Upper lobe of right lung (tissue), 1 donor: ENCODE data around the gene GPX5. TPM values are rescaled to one million over a fixed set of nuclear protein-coding genes. Genes with fewer than 3 reads are reported as not detected.

Experiments
- ATAC-seq: fragments of 200-7000 bp; cut with Tn5 transposase; one replicate; pipeline ENCODE4 v1.9.1; 2020; ENCODE audit warnings: mild to moderate bottlenecking, moderate library complexity
- DNase-seq: peaks from one replicate; pipeline ENCODE4 v3.0.0-alpha.2; 2020
- H3K27ac ChIP-seq: fragments of 200-600 bp; one replicate; pipeline ENCODE4 v1.8.0; 2022
- H3K27me3 ChIP-seq: fragments of 200-600 bp; one replicate; pipeline ENCODE4 v1.8.0; 2022; ENCODE audit warnings: mild to moderate bottlenecking
- H3K36me3 ChIP-seq: fragments of 200-600 bp; one replicate; pipeline ENCODE4 v1.8.0; 2022
- H3K4me1 ChIP-seq: fragments of 200-600 bp; one replicate; pipeline ENCODE4 v1.8.0; 2022
- H3K4me3 ChIP-seq: fragments of 200-600 bp; one replicate; pipeline ENCODE4 v1.8.0; 2022; ENCODE audit warnings: mild to moderate bottlenecking
- H3K9me3 ChIP-seq: fragments of 200-600 bp; one replicate; pipeline ENCODE4 v1.8.0; 2022
- intact Hi-C: fragments of 100-400 bp; cut with DNase I; formaldehyde crosslinking; loops from one replicate; pipeline ENCODE4 v1.11.0; 2022
- total RNA-seq: library from RNA; stranded (reverse); fragmentation: NEBNext Ultra II Directional; extraction: Animal tissue kit (Norgen Biotek cat#: 25700); gene quantifications from one replicate; pipeline ENCODE4 v1.2.1, GENCODE V29; 2021
- TF ChIP-seq, protein P1 (sequence below): fragments of 200-600 bp; IDR thresholded peaks from one replicate; pipeline ENCODE4 v1.8.0; 2022; ENCODE audit warnings: antibody characterized with exemption
- donor health status: DM: no; HTN: yes; CAD: no; lungs with severe emphysema.

Gene GPX5
- total RNA-seq, 1 donor from 2014 or later, result not detected

DNA sequence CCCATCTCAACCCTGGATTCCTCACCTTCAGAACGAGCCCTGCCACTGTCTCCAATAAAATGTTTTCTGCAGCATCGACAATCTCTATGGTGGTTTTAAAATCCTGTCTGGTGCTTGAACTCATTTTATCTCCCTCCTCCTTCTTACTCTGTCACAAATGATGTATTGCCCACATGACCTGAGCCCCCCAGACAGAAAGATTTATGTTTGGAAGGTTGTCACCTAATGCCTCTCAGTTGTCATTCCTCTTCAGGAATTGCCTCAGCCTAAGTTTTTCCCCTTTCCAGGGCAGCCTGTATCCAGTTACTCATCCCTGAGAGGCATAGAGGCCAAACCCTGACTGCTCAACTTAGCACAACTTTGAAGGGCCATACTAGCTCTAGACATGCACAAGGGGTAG is 9.2 kb downstream of the GPX5 start:
- no peaks in the 10 kb centered on the region for H3K36me3 ChIP-seq
- intact Hi-C loops, result no loop called here
- H3K27ac ChIP-seq, result no peak overlapping the region
- H3K9me3 ChIP-seq, result no peaks in the 10 kb centered on the region
- no peaks in the 10 kb centered on the region for H3K4me1 ChIP-seq
- peaks cover 47% of the 10 kb centered on the region for H3K27me3 ChIP-seq
- DNase-seq (no peak), ATAC-seq (no peak)
- H3K4me3 ChIP-seq, result no peak overlapping the region
- TF ChIP-seq, protein P1, sequence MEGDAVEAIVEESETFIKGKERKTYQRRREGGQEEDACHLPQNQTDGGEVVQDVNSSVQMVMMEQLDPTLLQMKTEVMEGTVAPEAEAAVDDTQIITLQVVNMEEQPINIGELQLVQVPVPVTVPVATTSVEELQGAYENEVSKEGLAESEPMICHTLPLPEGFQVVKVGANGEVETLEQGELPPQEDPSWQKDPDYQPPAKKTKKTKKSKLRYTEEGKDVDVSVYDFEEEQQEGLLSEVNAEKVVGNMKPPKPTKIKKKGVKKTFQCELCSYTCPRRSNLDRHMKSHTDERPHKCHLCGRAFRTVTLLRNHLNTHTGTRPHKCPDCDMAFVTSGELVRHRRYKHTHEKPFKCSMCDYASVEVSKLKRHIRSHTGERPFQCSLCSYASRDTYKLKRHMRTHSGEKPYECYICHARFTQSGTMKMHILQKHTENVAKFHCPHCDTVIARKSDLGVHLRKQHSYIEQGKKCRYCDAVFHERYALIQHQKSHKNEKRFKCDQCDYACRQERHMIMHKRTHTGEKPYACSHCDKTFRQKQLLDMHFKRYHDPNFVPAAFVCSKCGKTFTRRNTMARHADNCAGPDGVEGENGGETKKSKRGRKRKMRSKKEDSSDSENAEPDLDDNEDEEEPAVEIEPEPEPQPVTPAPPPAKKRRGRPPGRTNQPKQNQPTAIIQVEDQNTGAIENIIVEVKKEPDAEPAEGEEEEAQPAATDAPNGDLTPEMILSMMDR, result no peak

DNA sequence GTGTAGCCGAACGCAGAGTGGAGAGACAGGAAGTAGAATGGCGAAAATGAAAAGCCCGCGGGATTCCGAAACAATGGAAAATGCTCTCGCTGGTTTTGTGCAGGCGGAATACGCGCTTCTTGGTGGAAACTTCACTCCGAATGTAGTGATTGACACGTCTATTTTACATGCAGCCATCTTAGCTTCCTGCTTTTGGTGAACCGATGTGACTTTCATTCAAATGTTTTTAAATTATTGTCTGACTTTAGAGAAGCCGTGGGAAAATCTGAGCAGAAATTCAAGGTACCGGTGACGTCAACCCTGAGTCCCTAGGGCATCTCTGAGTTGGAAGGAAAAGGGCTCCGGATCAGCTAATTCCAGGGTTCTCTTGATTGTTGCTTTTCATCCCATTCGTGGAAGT is 11.4 kb downstream of the GPX5 start:
- Histone ChIP-seq H3K36me3 (no peaks in the 10 kb centered on the region), H3K4me1 (no peaks in the 10 kb centered on the region), H3K4me3 (no peak overlapping the region), H3K9me3 (no peaks in the 10 kb centered on the region), H3K27ac (no peak overlapping the region), H3K27me3 (peaks cover 49% of the 10 kb centered on the region)
- TF ChIP-seq, protein P1, result no peak
- no peak for DNase-seq
- intact Hi-C loops, result no loop called here
- no peak for ATAC-seq

GRCh38 chr6:28537509-28538140 is 11.9 kb downstream of the GPX5 start:
- no peak for DNase-seq
- H3K4me1 ChIP-seq, result no peaks in the 10 kb centered on the region
- TF ChIP-seq, protein P1, result no peak
- no peaks in the 10 kb centered on the region for H3K9me3 ChIP-seq
- peaks cover 49% of the 10 kb centered on the region for H3K27me3 ChIP-seq
- H3K36me3 ChIP-seq, result no peaks in the 10 kb centered on the region
- no peak overlapping the region for H3K27ac ChIP-seq
- ATAC-seq, result no peak
- no peak overlapping the region for H3K4me3 ChIP-seq
- intact Hi-C loops, result no loop called here

GRCh38 chr6:28541996-28542395 is 16.3 kb downstream of the GPX5 start:
- Histone ChIP-seq H3K36me3 (no peaks in the 10 kb centered on the region), H3K9me3 (no peaks in the 10 kb centered on the region), H3K4me3 (peak overlapping the region; percentile 29), H3K27me3 (peaks cover 33% of the 10 kb centered on the region), H3K27ac (no peak overlapping the region), H3K4me1 (no peaks in the 10 kb centered on the region)
- intact Hi-C loops, result no loop called here
- ATAC-seq (no peak), DNase-seq (no peak)
- TF ChIP-seq, protein P1, result no peak

DNA sequence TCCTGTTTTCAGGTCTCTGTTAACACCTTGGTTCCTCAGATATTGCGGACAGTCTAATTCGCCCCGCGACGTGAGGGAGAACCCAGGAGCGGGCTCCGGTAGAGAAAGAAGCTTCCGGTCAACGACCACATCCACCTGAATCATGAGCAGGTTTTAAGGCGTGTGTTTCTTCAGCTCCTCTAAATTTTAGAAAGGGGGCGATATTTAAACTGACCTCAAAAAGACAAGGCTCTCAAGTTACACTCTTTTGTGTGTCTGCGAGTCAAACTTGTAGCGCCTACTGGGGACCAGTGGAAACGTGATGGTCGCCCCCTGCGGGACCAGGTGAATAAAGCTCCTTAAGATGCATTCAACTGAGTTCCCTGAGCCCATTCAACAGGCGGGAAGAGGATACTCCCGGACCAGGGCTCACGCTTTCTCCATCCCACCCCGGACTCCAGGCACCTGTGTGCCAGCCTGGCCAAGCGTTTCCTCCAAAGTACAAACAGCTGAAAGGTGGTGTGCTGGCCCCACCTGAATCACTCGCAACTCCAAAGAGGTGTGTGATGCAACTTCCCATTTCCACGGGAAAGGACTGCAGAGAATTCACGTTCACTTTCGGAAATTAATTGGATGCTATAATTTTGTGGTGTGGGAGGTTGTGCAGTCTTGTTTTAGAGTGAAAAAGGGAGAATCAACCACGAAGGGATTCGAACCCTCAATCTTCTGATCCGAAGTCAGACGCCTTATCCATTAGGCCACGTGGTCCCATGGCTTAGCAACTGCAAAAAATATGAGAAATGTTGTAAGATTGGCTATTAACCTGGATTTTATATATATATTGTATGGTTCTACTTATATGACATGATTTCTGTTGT is 17.0 kb downstream of the GPX5 start:
- intact Hi-C loops, result no loop called here
- DNase-seq, result peak; percentile 82
- no peaks in the 10 kb centered on the region for H3K9me3 ChIP-seq
- peak; percentile 94 for ATAC-seq
- TF ChIP-seq, protein P1, result peak; percentile 35
- no peaks in the 10 kb centered on the region for H3K36me3 ChIP-seq
- peak overlapping the region; percentile 29 for H3K4me3 ChIP-seq
- peaks cover 33% of the 10 kb centered on the region for H3K27me3 ChIP-seq
- no peak overlapping the region for H3K27ac ChIP-seq
- H3K4me1 ChIP-seq, result no peaks in the 10 kb centered on the region
